CD4-positive, alpha-beta memory T cell (primary cell): ENCODE results near the gene F8. TPM values are rescaled to one million over a fixed set of nuclear protein-coding genes. Genes with fewer than 3 reads are reported as not detected.
"Not testable (repeated sequence)": the region's sequence is repeated elsewhere in the genome, so short reads cannot be mapped to it uniquely, and the experiment has no call there.

Source experiments
- CTCF ChIA-PET: fragments of 350-600 bp; sonication (Branson Sonifier 250); formaldehyde crosslinking; loops from one replicate; lab custom pipeline; 2021; ENCODE audit warnings: inconsistent platforms; ENCODE audit not compliant: partially characterized antibody; lab: Charles Lee
- POLR2A ChIA-PET: fragments of 350-600 bp; sonication (Branson Sonifier 250); formaldehyde crosslinking; loops from one replicate; lab custom pipeline; 2021; ENCODE audit not compliant: partially characterized antibody; lab: Charles Lee
- DNase-seq, 5 donors: peaks; one replicate each; pipeline versions ENCODE4 v3.0.0 to v3.0.0-alpha.2; 2020 to 2022; ENCODE audit warnings: mixed read lengths in 1 of 5
- H3K27ac ChIP-seq: one replicate; pipeline ENCODE4 v1.7.0; 2013; ENCODE audit warnings: low read depth, low read length
- H3K27me3 ChIP-seq: 2 replicates; pipeline ENCODE4 v1.7.0; 2013; ENCODE audit warnings: mild to moderate bottlenecking, low read length, moderate library complexity; ENCODE audit not compliant: insufficient read depth
- H3K36me3 ChIP-seq: 2 replicates; pipeline ENCODE4 v1.7.0; 2013; ENCODE audit warnings: mild to moderate bottlenecking, low read length, moderate library complexity; ENCODE audit not compliant: insufficient read depth
- H3K4me1 ChIP-seq: 2 replicates; pipeline ENCODE4 v1.7.0; 2013; ENCODE audit warnings: mild to moderate bottlenecking, low read length, moderate library complexity; ENCODE audit not compliant: insufficient read depth
- H3K4me3 ChIP-seq, 2 donors: one replicate each; pipeline ENCODE4 v1.7.0; 2013; ENCODE audit warnings: low read length in 2 of 2, mild to moderate bottlenecking in 1 of 2
- H3K9me3 ChIP-seq, 2 donors: one replicate each; pipeline ENCODE4 v1.7.0; 2013; ENCODE audit warnings: low read length in 2 of 2, control low read depth in 1 of 2; ENCODE audit not compliant: control insufficient read depth in 1 of 2
- H3K27ac Mint-ChIP-seq, 7 donors: one replicate each; pipeline ENCODE4 v1.8.0; 2020 to 2021; ENCODE audit warnings: mixed read lengths in 7 of 7, mild to moderate bottlenecking in 6 of 7, inconsistent platforms in 3 of 7, moderate library complexity in 3 of 7
- H3K27me3 Mint-ChIP-seq, 2 donors: one replicate each; pipeline ENCODE4 v1.8.0; 2020 to 2021; ENCODE audit warnings: mixed read lengths in 2 of 2
- H3K36me3 Mint-ChIP-seq, 2 donors: one replicate each; pipeline ENCODE4 v1.8.0; 2020 to 2021; ENCODE audit warnings: mixed read lengths in 2 of 2, inconsistent platforms in 1 of 2, mild to moderate bottlenecking in 1 of 2
- H3K4me1 Mint-ChIP-seq, 4 donors: one replicate each; pipeline ENCODE4 v1.8.0; 2020 to 2021; ENCODE audit warnings: mixed read lengths in 4 of 4, mild to moderate bottlenecking in 1 of 4
- H3K4me3 Mint-ChIP-seq, 8 donors: one replicate each; pipeline ENCODE4 v1.8.0; 2020 to 2021; ENCODE audit warnings: mixed read lengths in 8 of 8, mild to moderate bottlenecking in 7 of 8, moderate library complexity in 6 of 8, inconsistent platforms in 3 of 8
- H3K9me3 Mint-ChIP-seq, 8 donors: one replicate each; pipeline ENCODE4 v1.8.0; 2020 to 2021; ENCODE audit warnings: mixed read lengths in 8 of 8, mild to moderate bottlenecking in 5 of 8, inconsistent platforms in 3 of 8, moderate library complexity in 1 of 8
- intact Hi-C: fragments of 100-400 bp; cut with micrococcal nuclease; formaldehyde crosslinking; loops from one replicate; pipeline ENCODE4 v1.15.1; 2023
- polyA plus RNA-seq, 2 donors: library from polyadenylated mRNA; unstranded; fragments of 300-500 nt; fragmentation: Illumina TruSeq; gene quantifications; one replicate each; pipeline ENCODE4 v1.2.3, GENCODE V29; 2021
- total RNA-seq, 2 experiments: library from RNA; stranded (reverse); gene quantifications; one replicate each; pipeline ENCODE4 v1.2.3, GENCODE V29; 2021

The F8 gene
- total and polyA plus RNA-seq, 4 experiments from 2014 or later = 2.4 to 7.2 (median 3.7) TPM

- Mint-ChIP-seq H3K27ac (peak overlapping the region in 1 of 7 donors; percentile 61), H3K4me1 (no peaks in the 10 kb centered on the region), H3K9me3 (peaks cover 0 to 3% (median 0%) of the 10 kb centered on the region in 8 donors), H3K4me3 (no peak overlapping the region), H3K36me3 (no peaks in the 10 kb centered on the region), H3K27me3 (no peaks in the 10 kb centered on the region)
- intact Hi-C loops = no loop called here
- ChIA-PET CTCF (no interaction called here), POLR2A (no interaction called here)
- H3K27ac ChIP-seq = no peak overlapping the region
- H3K27me3 ChIP-seq = no peaks in the 10 kb centered on the region
- H3K4me1 ChIP-seq = no peaks in the 10 kb centered on the region
- no peaks in the 10 kb centered on the region for H3K9me3 ChIP-seq
- H3K4me3 ChIP-seq = no peak overlapping the region
- no peaks in the 10 kb centered on the region for H3K36me3 ChIP-seq
- no peak for DNase-seq
Observed at GRCh38 chrX:154821523-154821922, 201.0 kb downstream of the F8 start.

- no peak for DNase-seq
- H3K36me3 ChIP-seq = no peaks in the 10 kb centered on the region
- CTCF ChIA-PET = no interaction called here
- intact Hi-C loops = no loop called here
- Mint-ChIP-seq H3K27ac (no peak overlapping the region), H3K27me3 (peaks cover 0 to 2% of the 10 kb centered on the region in 2 donors), H3K4me3 (no peak overlapping the region), H3K36me3 (no peaks in the 10 kb centered on the region), H3K4me1 (no peaks in the 10 kb centered on the region), H3K9me3 (peaks cover 0 to 3% (median 0%) of the 10 kb centered on the region in 8 donors)
- H3K27ac ChIP-seq = no peak overlapping the region
- H3K9me3 ChIP-seq = no peaks in the 10 kb centered on the region
- POLR2A ChIA-PET = no interaction called here
- H3K27me3 ChIP-seq = no peaks in the 10 kb centered on the region
- no peaks in the 10 kb centered on the region for H3K4me1 ChIP-seq
- H3K4me3 ChIP-seq = no peak overlapping the region
Observed at GRCh38 chrX:154819771-154820341, 202.7 kb downstream of the F8 start.

- no peak overlapping the region for H3K4me3 ChIP-seq
- Mint-ChIP-seq H3K27ac (no peak overlapping the region), H3K4me1 (no peaks in the 10 kb centered on the region), H3K36me3 (no peaks in the 10 kb centered on the region), H3K27me3 (peaks cover 0 to 2% of the 10 kb centered on the region in 2 donors), H3K9me3 (peaks cover 0 to 3% (median 0%) of the 10 kb centered on the region in 8 donors), H3K4me3 (no peak overlapping the region)
- CTCF ChIA-PET = no interaction called here
- POLR2A ChIA-PET = no interaction called here
- H3K27ac ChIP-seq = no peak overlapping the region
- DNase-seq = no peak
- intact Hi-C loops = no loop called here
- no peaks in the 10 kb centered on the region for H3K4me1 ChIP-seq
- no peaks in the 10 kb centered on the region for H3K36me3 ChIP-seq
- no peaks in the 10 kb centered on the region for H3K27me3 ChIP-seq
- no peaks in the 10 kb centered on the region for H3K9me3 ChIP-seq
Observed at GRCh38 chrX:154818916-154819770, 203.4 kb downstream of the F8 start.

- H3K27me3 ChIP-seq, DNase-seq, H3K4me3 Mint-ChIP-seq, H3K4me3 ChIP-seq, H3K27ac Mint-ChIP-seq, intact Hi-C loops, CTCF ChIA-PET, H3K9me3 ChIP-seq, POLR2A ChIA-PET, H3K36me3 Mint-ChIP-seq, H3K27ac ChIP-seq, H3K36me3 ChIP-seq, H3K4me1 Mint-ChIP-seq, H3K9me3 Mint-ChIP-seq, H3K27me3 Mint-ChIP-seq, H3K4me1 ChIP-seq: not testable (repeated sequence)
Observed at GRCh38 chrX:154817048-154817618, 205.4 kb downstream of the F8 start.

- H3K36me3 Mint-ChIP-seq, POLR2A ChIA-PET, H3K9me3 Mint-ChIP-seq, H3K4me1 ChIP-seq, H3K4me3 Mint-ChIP-seq, H3K27me3 ChIP-seq, H3K27me3 Mint-ChIP-seq, H3K27ac Mint-ChIP-seq, H3K4me3 ChIP-seq, DNase-seq, intact Hi-C loops, CTCF ChIA-PET, H3K9me3 ChIP-seq, H3K4me1 Mint-ChIP-seq, H3K36me3 ChIP-seq, H3K27ac ChIP-seq: not testable (repeated sequence)
Observed at GRCh38 chrX:154816326-154816898, 206.1 kb downstream of the F8 start.

GRCh38 chrX:154815274-154815818 lies 207.2 kb downstream of the F8 start:
- CTCF ChIA-PET = no interaction called here
- Histone ChIP-seq H3K9me3 (no peaks in the 10 kb centered on the region), H3K27ac (no peak overlapping the region), H3K4me3 (no peak overlapping the region), H3K36me3 (no peaks in the 10 kb centered on the region), H3K27me3 (no peaks in the 10 kb centered on the region), H3K4me1 (no peaks in the 10 kb centered on the region)
- intact Hi-C loops = no loop called here
- no peak for DNase-seq
- H3K4me1 Mint-ChIP-seq = no peaks in the 10 kb centered on the region
- H3K27me3 Mint-ChIP-seq = peaks cover 0 to 2% of the 10 kb centered on the region in 2 donors
- no peaks in the 10 kb centered on the region for H3K36me3 Mint-ChIP-seq
- no peak overlapping the region for H3K27ac Mint-ChIP-seq
- POLR2A ChIA-PET = no interaction called here
- peaks cover 0 to 3% (median 0%) of the 10 kb centered on the region in 8 donors for H3K9me3 Mint-ChIP-seq
- no peak overlapping the region for H3K4me3 Mint-ChIP-seq

GRCh38 chrX:154813801-154814200 lies 208.7 kb downstream of the F8 start:
- Mint-ChIP-seq H3K9me3 (no peaks in the 10 kb centered on the region), H3K36me3 (no peaks in the 10 kb centered on the region), H3K4me1 (peaks cover 0 to 3% (median 0%) of the 10 kb centered on the region in 4 donors), H3K27ac (no peak overlapping the region), H3K27me3 (peaks cover 0 to 4% of the 10 kb centered on the region in 2 donors), H3K4me3 (no peak overlapping the region)
- Histone ChIP-seq H3K27ac (no peak overlapping the region), H3K27me3 (no peaks in the 10 kb centered on the region), H3K4me3 (no peak overlapping the region), H3K9me3 (no peaks in the 10 kb centered on the region), H3K36me3 (no peaks in the 10 kb centered on the region), H3K4me1 (no peaks in the 10 kb centered on the region)
- DNase-seq = no peak
- ChIA-PET CTCF (no interaction called here), POLR2A (no interaction called here)
- intact Hi-C loops = no loop called here
